VCaP (cell line): ENCODE data around the gene GTF3C1.

Experiments used
- H3K27ac ChIP-seq: fragments of 450-650 bp; 2 replicates; pipeline ENCODE4 v1.5.1; 2017
- TF ChIP-seq, protein P1 (sequence below): fragments of 450-650 bp; conservative IDR thresholded peaks from 2 replicates; pipeline ENCODE4 v1.5.1; 2017; ENCODE audit warnings: mild to moderate bottlenecking, moderate library complexity

The GTF3C1 gene

DNA sequence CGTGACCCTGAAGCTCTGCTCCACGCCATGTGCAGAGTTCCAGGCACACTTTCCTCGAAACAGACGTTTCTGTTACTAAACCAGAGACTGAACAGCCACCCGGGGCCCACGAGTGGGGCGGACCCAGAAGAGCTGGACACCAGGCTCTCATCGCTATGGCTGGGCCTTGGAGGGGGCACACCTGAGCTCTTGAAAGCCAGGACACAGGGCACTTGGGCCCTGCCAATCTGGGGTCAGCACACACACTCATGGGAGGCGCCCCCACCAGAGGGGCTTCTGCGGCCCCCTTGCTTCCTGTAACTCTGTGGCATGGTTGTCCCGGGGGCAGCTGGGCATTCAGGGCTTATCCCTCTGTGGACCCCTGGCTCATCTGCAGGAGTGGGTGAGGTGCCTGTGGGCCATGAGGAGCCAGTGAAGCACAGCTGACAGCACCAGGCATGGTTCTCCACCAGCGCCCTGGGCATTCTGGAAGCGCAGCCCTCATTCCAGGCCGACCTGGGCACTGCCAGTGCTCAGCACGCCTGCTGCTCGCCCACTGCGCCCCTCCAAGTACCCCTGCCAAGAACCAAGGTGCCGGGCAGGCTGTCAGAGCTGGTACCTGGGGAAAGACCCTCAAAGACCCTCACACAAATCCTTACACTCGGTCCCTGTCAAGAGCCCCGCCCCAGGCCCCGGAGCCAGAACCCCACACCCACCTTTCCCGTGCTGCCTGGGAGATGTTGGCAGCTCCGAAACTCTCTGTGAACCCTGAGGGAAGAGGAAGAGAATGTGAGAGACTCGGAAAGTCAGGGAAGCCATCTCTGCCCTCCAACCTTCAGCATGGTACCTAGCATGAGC lies 86.6 kb downstream of the GTF3C1 start:
- TF ChIP-seq, protein P1, sequence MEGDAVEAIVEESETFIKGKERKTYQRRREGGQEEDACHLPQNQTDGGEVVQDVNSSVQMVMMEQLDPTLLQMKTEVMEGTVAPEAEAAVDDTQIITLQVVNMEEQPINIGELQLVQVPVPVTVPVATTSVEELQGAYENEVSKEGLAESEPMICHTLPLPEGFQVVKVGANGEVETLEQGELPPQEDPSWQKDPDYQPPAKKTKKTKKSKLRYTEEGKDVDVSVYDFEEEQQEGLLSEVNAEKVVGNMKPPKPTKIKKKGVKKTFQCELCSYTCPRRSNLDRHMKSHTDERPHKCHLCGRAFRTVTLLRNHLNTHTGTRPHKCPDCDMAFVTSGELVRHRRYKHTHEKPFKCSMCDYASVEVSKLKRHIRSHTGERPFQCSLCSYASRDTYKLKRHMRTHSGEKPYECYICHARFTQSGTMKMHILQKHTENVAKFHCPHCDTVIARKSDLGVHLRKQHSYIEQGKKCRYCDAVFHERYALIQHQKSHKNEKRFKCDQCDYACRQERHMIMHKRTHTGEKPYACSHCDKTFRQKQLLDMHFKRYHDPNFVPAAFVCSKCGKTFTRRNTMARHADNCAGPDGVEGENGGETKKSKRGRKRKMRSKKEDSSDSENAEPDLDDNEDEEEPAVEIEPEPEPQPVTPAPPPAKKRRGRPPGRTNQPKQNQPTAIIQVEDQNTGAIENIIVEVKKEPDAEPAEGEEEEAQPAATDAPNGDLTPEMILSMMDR: no peak
- H3K27ac ChIP-seq: no peak overlapping the region

DNA sequence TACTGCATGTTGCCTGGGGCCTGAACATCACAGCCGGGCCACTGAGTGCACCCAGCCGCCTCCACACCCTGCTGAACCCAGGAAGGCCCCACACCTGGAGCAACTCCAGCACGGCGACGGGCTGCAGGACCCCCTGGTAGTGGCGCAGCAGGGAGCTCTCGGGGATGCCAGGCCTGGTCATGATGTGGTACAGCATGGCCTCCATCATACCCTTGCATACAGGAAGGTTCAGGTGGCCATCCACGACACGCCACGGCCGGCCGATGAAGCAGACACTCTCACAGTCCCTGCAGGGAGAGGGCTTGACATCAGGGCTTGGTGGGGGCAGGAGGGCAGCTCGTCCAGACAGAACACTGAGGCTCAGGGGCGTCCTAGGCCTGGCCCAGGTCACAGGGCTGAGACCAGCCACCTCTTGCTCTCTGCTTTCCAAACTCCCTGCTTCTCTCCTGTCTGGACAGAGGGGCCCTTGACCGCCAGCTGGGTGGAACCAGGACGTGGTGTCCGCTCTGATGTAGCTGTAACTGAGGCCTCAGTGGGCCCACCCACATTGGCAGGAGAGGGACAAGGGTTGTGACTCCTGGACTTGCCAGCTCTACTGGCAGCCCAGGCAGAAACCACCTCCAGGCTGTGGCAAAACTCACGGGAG lies 87.4 kb downstream of the GTF3C1 start:
- no peak overlapping the region for H3K27ac ChIP-seq
- TF ChIP-seq, protein P1: no peak

DNA sequence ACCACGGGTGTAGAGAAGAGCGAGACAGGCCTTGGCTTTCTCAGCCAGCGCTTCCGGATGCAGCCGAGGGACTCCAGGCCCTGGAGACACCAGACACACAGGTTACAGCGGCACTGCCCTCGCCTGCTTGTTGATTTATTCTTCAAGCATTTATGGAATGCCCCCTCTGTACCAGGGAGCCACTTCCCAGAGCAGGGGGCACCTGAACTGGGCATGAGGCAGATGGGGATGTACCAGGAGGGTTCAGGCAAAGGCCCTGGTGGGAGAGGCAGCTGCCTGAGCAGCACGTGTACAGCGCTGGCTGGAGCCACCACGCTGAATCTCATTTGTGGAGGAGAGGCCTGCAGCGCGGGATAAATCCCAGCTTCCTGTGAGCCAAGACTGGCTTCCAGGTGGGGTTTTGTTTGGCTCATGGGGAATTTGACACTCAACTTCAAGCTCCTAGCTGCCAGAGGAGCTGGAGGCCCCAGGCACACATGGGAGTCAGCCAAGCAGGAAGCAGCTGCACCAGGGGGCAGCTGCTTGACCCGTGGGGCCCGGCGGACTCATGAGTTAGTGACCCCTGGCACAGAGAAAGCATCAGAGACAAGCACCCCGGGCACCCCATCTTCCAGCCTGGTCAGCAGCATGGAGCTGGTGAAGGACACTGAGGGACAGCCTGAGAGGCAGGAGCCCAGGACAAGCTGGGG lies 88.1 kb downstream of the GTF3C1 start:
- TF ChIP-seq, protein P1: no peak
- no peak overlapping the region for H3K27ac ChIP-seq

DNA sequence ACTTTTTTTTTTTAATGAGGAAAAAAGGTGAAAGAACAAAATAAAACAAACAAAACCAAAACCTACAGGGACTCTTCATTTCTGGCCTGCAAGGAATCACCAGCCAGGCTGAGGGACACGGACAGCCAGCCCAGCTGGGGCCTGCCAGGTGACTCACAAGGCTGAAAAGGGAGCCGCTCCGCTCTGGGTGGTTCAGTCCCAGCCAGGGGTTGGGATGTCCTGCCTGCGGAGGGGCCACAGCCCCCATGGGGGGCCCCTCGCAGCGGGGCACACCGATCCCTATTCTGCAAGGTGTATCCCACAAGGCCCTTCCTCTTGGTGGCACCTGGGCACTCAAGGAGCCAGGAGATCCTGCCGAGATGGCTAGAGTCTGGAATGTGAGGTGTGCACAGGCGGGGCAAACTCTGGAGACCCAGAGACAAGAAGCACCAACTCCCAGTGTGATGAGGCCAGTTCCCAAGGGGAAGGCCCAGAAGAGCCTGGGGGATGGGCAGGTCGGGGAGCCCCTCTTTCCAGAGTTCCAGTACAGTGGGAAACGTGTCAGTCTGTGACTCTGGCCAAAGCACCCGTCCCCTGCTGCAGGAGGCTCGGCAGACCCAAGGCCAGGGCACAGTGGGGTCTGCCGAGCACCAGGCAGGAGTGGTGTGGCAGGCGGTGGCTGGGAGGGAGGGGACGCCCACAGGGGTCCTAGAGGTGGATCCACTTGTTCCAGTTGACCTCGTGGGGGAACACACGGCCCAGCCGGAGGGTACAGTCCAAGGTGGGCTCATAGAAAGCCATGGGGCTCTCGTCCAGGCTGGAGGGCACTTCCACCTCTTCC lies 88.8 kb downstream of the GTF3C1 start:
- TF ChIP-seq, protein P1: no peak

DNA sequence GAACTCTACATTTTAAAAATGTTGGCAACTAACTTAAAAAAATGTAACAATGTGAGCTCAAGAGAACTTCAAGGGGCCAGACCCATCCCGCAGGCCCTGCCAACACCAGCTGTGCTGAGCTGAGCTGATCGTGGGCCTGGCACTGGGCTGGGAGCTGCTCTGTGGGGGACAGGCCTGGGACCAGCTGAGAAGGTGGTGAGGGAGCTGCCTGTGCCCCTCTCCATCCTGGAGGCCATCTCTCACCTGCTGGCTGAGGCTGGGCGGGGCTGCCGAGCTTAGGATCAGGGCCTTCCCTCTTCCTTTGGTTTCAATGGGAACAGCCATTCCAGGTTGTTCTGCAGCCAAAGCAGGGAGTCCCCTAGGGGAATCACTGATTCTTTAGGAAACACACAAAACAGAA lies 89.5 kb downstream of the GTF3C1 start:
- H3K27ac ChIP-seq: no peak overlapping the region
- TF ChIP-seq, protein P1: no peak

More for the DNA sequence above, 88.8 kb downstream of the GTF3C1 start:
- no peak overlapping the region for H3K27ac ChIP-seq

DNA sequence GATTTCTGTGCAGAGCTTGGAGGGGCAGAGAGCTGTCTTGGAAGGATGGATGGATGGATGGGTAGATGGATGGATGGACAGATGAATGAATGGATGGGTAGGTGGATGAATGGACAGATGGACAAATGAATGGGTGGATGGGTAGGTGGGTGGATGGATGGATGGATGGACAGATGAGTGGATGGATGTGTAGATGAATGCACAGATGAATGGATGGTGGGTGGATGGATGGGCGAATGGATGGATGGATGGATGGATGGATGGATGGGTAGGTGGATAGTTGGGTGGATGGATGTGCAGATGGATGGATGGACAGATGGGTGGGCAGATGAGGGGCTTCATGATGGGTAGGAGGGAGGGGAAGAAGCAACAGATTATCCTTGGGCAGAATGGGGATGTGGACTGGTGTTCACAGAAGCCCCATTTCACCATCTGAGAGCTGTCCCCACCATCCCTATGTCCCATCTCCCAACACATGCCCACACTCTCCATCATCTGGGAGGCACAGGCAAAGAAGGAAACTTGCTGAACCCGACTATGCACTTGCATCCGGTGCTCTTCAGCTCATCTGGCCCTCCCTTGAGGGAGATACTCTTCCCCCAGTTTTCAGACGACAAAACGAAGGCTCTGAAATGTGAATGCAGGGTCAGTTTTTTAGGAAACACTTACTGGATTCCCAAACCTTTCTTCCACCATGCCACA lies 90.6 kb downstream of the GTF3C1 start:
- no peak overlapping the region for H3K27ac ChIP-seq
- TF ChIP-seq, protein P1: no peak
